Endothelial cell of umbilical vein (primary cell): Measurements from ENCODE around the gene AWAT2. TPM values are rescaled to one million over a fixed set of nuclear protein-coding genes. Genes with fewer than 3 reads are reported as not detected.

Source experiments
- BruUV-seq: library from RNA; stranded (reverse); fragments of 400-500 nt; replicated peaks from 2 replicates; lab custom pipeline; 2021; lab: Mats Ljungman, UMichigan
- CTCF ChIA-PET: fragments of 300-600, 350-600 bp; sonication (Branson Sonifier 250); formaldehyde crosslinking; loops from one replicate; lab custom pipeline; 2021; ENCODE audit warnings: antibody characterized with exemption, inconsistent platforms; lab: Charles Lee
- POLR2A ChIA-PET: fragments of 300-600, 350-600 bp; sonication (Branson Sonifier 250); formaldehyde crosslinking; loops from one replicate; lab custom pipeline; 2021; ENCODE audit warnings: antibody characterized with exemption, inconsistent platforms; lab: Charles Lee
- DNase-seq: peaks from one replicate; pipeline ENCODE4 v3.0.0-alpha.2; 2011; ENCODE audit warnings: low read depth, low spot score
- FAIRE-seq: peaks from 2 replicates; lab custom pipeline; 2011; peaks lifted over from hg19 to GRCh38; lab: Jason Lieb, UNC
- H2AFZ ChIP-seq: 2 replicates; pipeline ENCODE4 v1.6.0; 2012; ENCODE audit warnings: low read depth, low read length, control low read depth, inconsistent platforms
- H3K27ac ChIP-seq: 2 replicates; pipeline ENCODE4 v1.5.1; 2011; ENCODE audit warnings: low read depth, mild to moderate bottlenecking, control low read depth, low read length, moderate library complexity; ENCODE audit not compliant: insufficient read depth
- H3K27me3 ChIP-seq, 2 experiments: 2 replicates each; pipeline versions ENCODE4 v1.6.0 to v1.6.1; 2011; ENCODE audit warnings: low read length in 2 of 2, mixed read lengths in 1 of 2; ENCODE audit not compliant: control insufficient read depth in 2 of 2, insufficient read depth in 2 of 2
- H3K36me3 ChIP-seq, 2 experiments: 2 replicates in 1 of 2; 3 replicates in 1 of 2; pipeline ENCODE4 v1.5.1; 2011; ENCODE audit warnings: low read length in 2 of 2, mild to moderate bottlenecking in 1 of 2, moderate library complexity in 1 of 2; ENCODE audit not compliant: control insufficient read depth in 2 of 2, insufficient read depth in 2 of 2; ENCODE audit errors: extremely low read depth in 1 of 2
- H3K4me1 ChIP-seq: 3 replicates; pipeline ENCODE4 v1.5.1; 2011; ENCODE audit warnings: mild to moderate bottlenecking, low read length; ENCODE audit not compliant: control insufficient read depth, insufficient read depth; ENCODE audit errors: extremely low read depth
- H3K4me2 ChIP-seq: 2 replicates; pipeline ENCODE4 v1.6.1; 2011; ENCODE audit warnings: low read length, control low read depth, mixed read lengths; ENCODE audit not compliant: insufficient read depth
- H3K4me3 ChIP-seq, 3 experiments: fragments of 200-600 bp in 1 of 3; sonication (generic), shearing (Covaris generic) in 1 of 3; replicated peaks in 1 of 3; 2 replicates each; pipeline ENCODE4 v1.5.1; 2011 to 2016; ENCODE audit warnings: control low read depth in 3 of 3, low read length in 3 of 3, mild to moderate bottlenecking in 2 of 3, inconsistent platforms in 1 of 3, low read depth in 1 of 3, moderate library complexity in 1 of 3; ENCODE audit not compliant: insufficient read depth in 1 of 3
- H3K79me2 ChIP-seq: 2 replicates; pipeline ENCODE4 v1.6.0; 2012; ENCODE audit warnings: low read length, inconsistent platforms; ENCODE audit not compliant: control insufficient read depth, insufficient read depth
- H3K9ac ChIP-seq: replicated peaks from 2 replicates; pipeline ENCODE3; 2011; ENCODE audit warnings: low read length, control low read depth; ENCODE audit not compliant: insufficient read depth; ENCODE audit errors: extremely low read depth
- H3K9me1 ChIP-seq: replicated peaks from 3 replicates; pipeline ENCODE4 v1.6.0; 2011; ENCODE audit warnings: mild to moderate bottlenecking, low read length; ENCODE audit not compliant: control insufficient read depth, insufficient read depth; ENCODE audit errors: extremely low read depth
- H3K9me3 ChIP-seq: replicated peaks from 2 replicates; pipeline ENCODE4 v1.5.1; 2012; ENCODE audit warnings: low read length, inconsistent platforms; ENCODE audit not compliant: control insufficient read depth, insufficient read depth
- H4K20me1 ChIP-seq: replicated peaks from 2 replicates; pipeline ENCODE3; 2011; ENCODE audit warnings: mild to moderate bottlenecking, low read length; ENCODE audit not compliant: control insufficient read depth, insufficient read depth; ENCODE audit errors: extremely low read depth
- CTCF ChIP-seq, 2 donors: IDR thresholded peaks; 1 replicate in 1 of 2; 2 replicates in 1 of 2; pipeline ENCODE4 v1.5.1; 2011; ENCODE audit warnings: low read length in 2 of 2, mild to moderate bottlenecking in 2 of 2, moderate library complexity in 2 of 2, control low read depth in 1 of 2, inconsistent platforms in 1 of 2, low read depth in 1 of 2; ENCODE audit not compliant: insufficient read depth in 1 of 2; ENCODE audit errors: extremely low read depth in 1 of 2
- EZH2 ChIP-seq: IDR thresholded peaks from 2 replicates; pipeline ENCODE4 v1.6.1; 2012; ENCODE audit warnings: borderline replicate concordance, low read depth, mild to moderate bottlenecking, moderate library complexity, low read length, inconsistent platforms; ENCODE audit not compliant: severe bottlenecking
- FOS ChIP-seq: IDR thresholded peaks from 2 replicates; pipeline ENCODE4 v1.6.1; 2011; ENCODE audit warnings: mild to moderate bottlenecking, low read length, moderate library complexity, borderline replicate concordance; ENCODE audit not compliant: insufficient read depth
- GATA2 ChIP-seq: IDR thresholded peaks from 2 replicates; pipeline ENCODE4 v1.7.0; 2011; ENCODE audit warnings: low read depth, mild to moderate bottlenecking, moderate library complexity, mixed read lengths, low read length; ENCODE audit not compliant: insufficient read length, insufficient read depth
- MAX ChIP-seq: IDR thresholded peaks from 2 replicates; pipeline ENCODE4 v1.6.1; 2011; ENCODE audit not compliant: insufficient read depth, insufficient read length
- MYC ChIP-seq: IDR thresholded peaks from one replicate; pipeline ENCODE4 v1.6.1; 2011; ENCODE audit warnings: mild to moderate bottlenecking, low read depth, low read length
- POLR2A ChIP-seq: IDR thresholded peaks from 2 replicates; pipeline ENCODE4 v1.6.1; 2012; ENCODE audit warnings: low read depth, mild to moderate bottlenecking, control low read depth, low read length
- dilution Hi-C: fragments of 300-500 bp; cut with MboI; formaldehyde crosslinking; loops from one replicate; pipeline ENCODE4 v1.15.0; 2019; ENCODE audit warnings: low sequenced_read_pairs; ENCODE audit not compliant: extremely low pct_ligation_motif_present
- intact Hi-C: fragments of 100-400 bp; cut with micrococcal nuclease; formaldehyde crosslinking; loops from one replicate; pipeline ENCODE4 v1.10.0; 2022
- polyA plus RNA-seq, 4 experiments: library from polyadenylated mRNA; depleted of rRNA in 3 of 4; stranded (reverse) in 3 of 4; unstranded in 1 of 4; fragments of >200 nt; gene quantifications; 2 replicates each; pipeline versions ENCODE4 v1.2.1 to v1.2.3, GENCODE V29; 2011 to 2012; ENCODE audit warnings: missing spikeins in 1 of 4
- total RNA-seq: library from RNA; stranded (reverse); gene quantifications from 2 replicates; pipeline ENCODE4 v1.2.3, GENCODE V29; 2021

AWAT2 gene
- total and polyA plus RNA-seq, 2 donors (not counting 3 experiments of a cell fraction or from before 2014, with no cell fraction given), result 0.20 to 0.29 TPM

- no peak overlapping the region for H3K9ac ChIP-seq
- intact Hi-C loops, result no loop called here
- no peak for DNase-seq
- H3K9me3 ChIP-seq, result no peaks in the 10 kb centered on the region
- TF ChIP-seq MYC, result no peak
- no peak for TF ChIP-seq CTCF (IDR thresholded peaks at IDR 0.05; ENCODE audit: extremely low read depth in 1 of 2, insufficient read depth in 1 of 2, low read depth in 1 of 2, low read length in 2 of 2)
- no peak for TF ChIP-seq GATA2
- no peak for TF ChIP-seq POLR2A
- no peak for TF ChIP-seq EZH2
- TF ChIP-seq MAX, result no peak
- no peak for TF ChIP-seq FOS
- POLR2A ChIA-PET, result no interaction called here
- CTCF ChIA-PET, result interaction anchor here (0.8 kb wide), 1 partner anchor 55 kb away, joined by 4 read pairs; no protein-coding TSS in a partner anchor
- dilution Hi-C loops, result no loop called here
- no peak for FAIRE-seq
- peaks cover 19% of the 10 kb centered on the region for H3K4me1 ChIP-seq
- no peaks in the 10 kb centered on the region for H3K79me2 ChIP-seq
- no peaks in the 10 kb centered on the region for H3K36me3 ChIP-seq
- no peak overlapping the region for H3K4me2 ChIP-seq
- no peaks in the 10 kb centered on the region for H3K9me1 ChIP-seq
- H3K27ac ChIP-seq, result no peak overlapping the region
- no peak overlapping the region for H2AFZ ChIP-seq
- no peaks in the 10 kb centered on the region for H4K20me1 ChIP-seq
- H3K4me3 ChIP-seq, result no peak overlapping the region
- no peaks in the 10 kb centered on the region for H3K27me3 ChIP-seq
- BruUV-seq, result no TSS peak
These were observed 7.7 kb downstream of the AWAT2 start for GRCh38 chrX:70041993-70042392.
